H1 (cell line): ENCODE results near the gene ASTN2. TPM values are rescaled to one million over a fixed set of nuclear protein-coding genes. Genes with fewer than 3 reads are reported as not detected.

Experiments used
- CTCF ChIA-PET: fragments of 300-600 bp; sonication (Branson Sonifier 250); formaldehyde crosslinking; loops from one replicate; lab custom pipeline; 2021; ENCODE audit not compliant: partially characterized antibody; lab: Charles Lee
- POLR2A ChIA-PET: fragments of 300-600 bp; sonication (Branson Sonifier 250); formaldehyde crosslinking; loops from one replicate; lab custom pipeline; 2021; ENCODE audit warnings: inconsistent platforms; ENCODE audit not compliant: partially characterized antibody; lab: Charles Lee
- DNase-seq, 2 experiments: peaks; one replicate each; pipeline versions ENCODE4 v3.0.0 to v3.0.0-alpha.2; 2010 to 2022; ENCODE audit warnings: low spot score in 2 of 2, low read depth in 1 of 2, mixed read lengths in 1 of 2
- FAIRE-seq: peaks from 2 replicates; lab custom pipeline; 2011; peaks lifted over from hg19 to GRCh38; lab: Jason Lieb, UNC
- H2AFZ ChIP-seq: 2 replicates; pipeline ENCODE4 v1.8.1; 2012; ENCODE audit warnings: low read length, inconsistent platforms
- H2AK5ac ChIP-seq: 2 replicates; pipeline ENCODE4 v1.6.1; 2013; ENCODE audit warnings: low read depth, low read length
- H2BK120ac ChIP-seq: replicated peaks from 2 replicates; pipeline ENCODE3; 2013; ENCODE audit warnings: low read depth, low read length, inconsistent platforms
- H2BK12ac ChIP-seq: 2 replicates; pipeline ENCODE4 v1.6.1; 2013; ENCODE audit warnings: low read depth, low read length
- H2BK15ac ChIP-seq: 2 replicates; pipeline ENCODE4 v1.6.1; 2013; ENCODE audit warnings: low read length
- H2BK20ac ChIP-seq: 2 replicates; pipeline ENCODE4 v1.6.1; 2013; ENCODE audit warnings: low read length
- H2BK5ac ChIP-seq: 2 replicates; pipeline ENCODE4 v1.6.1; 2013; ENCODE audit warnings: low read depth, low read length
- H3K14ac ChIP-seq: 2 replicates; pipeline ENCODE4 v1.6.1; 2013; ENCODE audit warnings: inconsistent platforms; ENCODE audit not compliant: insufficient read length
- H3K18ac ChIP-seq: 2 replicates; pipeline ENCODE4 v1.6.1; 2013; ENCODE audit warnings: low read length; ENCODE audit errors: extremely low read depth
- H3K23ac ChIP-seq: 2 replicates; pipeline ENCODE4 v1.6.1; 2013; ENCODE audit warnings: inconsistent platforms; ENCODE audit not compliant: insufficient read length
- H3K23me2 ChIP-seq: 2 replicates; pipeline ENCODE4 v1.6.1; 2013; ENCODE audit warnings: low read depth, low read length
- H3K27ac ChIP-seq: 2 replicates; pipeline ENCODE4 v1.6.1; 2011; ENCODE audit warnings: low read depth, low read length, inconsistent platforms
- H3K27me3 ChIP-seq, 4 experiments: replicated peaks in 1 of 4; 1 replicate in 1 of 4; 2 replicates in 3 of 4; pipeline versions ENCODE4 v1.6.1 to v1.8.1; 2011 to 2013; ENCODE audit warnings: low read length in 3 of 4, mild to moderate bottlenecking in 3 of 4, inconsistent platforms in 2 of 4, mixed read lengths in 2 of 4, moderate library complexity in 1 of 4; ENCODE audit not compliant: control insufficient read depth in 3 of 4, insufficient read depth in 3 of 4; ENCODE audit errors: extremely low read depth in 1 of 4
- H3K36me3 ChIP-seq, 4 experiments: 2 replicates each; pipeline versions ENCODE4 v1.6.1 to v1.8.1; 2011 to 2013; ENCODE audit warnings: mild to moderate bottlenecking in 4 of 4, low read length in 3 of 4, moderate library complexity in 2 of 4, control low read depth in 1 of 4, inconsistent platforms in 1 of 4; ENCODE audit not compliant: insufficient read depth in 4 of 4, control insufficient read depth in 2 of 4
- H3K4ac ChIP-seq: replicated peaks from 2 replicates; pipeline ENCODE3; 2013; ENCODE audit warnings: low read length, low read depth, mixed read lengths, inconsistent platforms; ENCODE audit not compliant: insufficient read length
- H3K4me1 ChIP-seq, 4 experiments: replicated peaks in 1 of 4; 1 replicate in 1 of 4; 2 replicates in 3 of 4; pipeline versions ENCODE4 v1.6.1 to v1.8.1; 2011 to 2013; ENCODE audit warnings: low read length in 3 of 4, inconsistent platforms in 2 of 4, mixed read lengths in 1 of 4; ENCODE audit not compliant: insufficient read depth in 4 of 4, control insufficient read depth in 3 of 4
- H3K4me2 ChIP-seq, 2 experiments: 2 replicates each; pipeline versions ENCODE4 v1.6.1 to v1.8.1; 2011 to 2013; ENCODE audit warnings: low read depth in 2 of 2, low read length in 2 of 2, control low read depth in 1 of 2, inconsistent platforms in 1 of 2, mild to moderate bottlenecking in 1 of 2; ENCODE audit not compliant: insufficient read depth in 1 of 2
- H3K4me3 ChIP-seq, 4 experiments: fragments of 200-600, 300-600 bp in 1 of 4; sonication (generic), shearing (Covaris generic), sonication (Bioruptor Twin) in 1 of 4; 2 replicates each; pipeline versions ENCODE4 v1.5.1 to v1.8.1; 2011 to 2016; ENCODE audit warnings: low read length in 4 of 4, low read depth in 3 of 4, control low read depth in 2 of 4, inconsistent platforms in 2 of 4, mild to moderate bottlenecking in 2 of 4, mixed read lengths in 1 of 4, moderate library complexity in 1 of 4; ENCODE audit not compliant: insufficient read depth in 2 of 4; ENCODE audit errors: extremely low read depth in 1 of 4
- H3K56ac ChIP-seq: replicated peaks from 2 replicates; pipeline ENCODE3; 2013; ENCODE audit warnings: low read depth, mild to moderate bottlenecking, mixed read lengths, low read length, inconsistent platforms; ENCODE audit not compliant: insufficient read length
- H3K79me1 ChIP-seq: 2 replicates; pipeline ENCODE4 v1.6.1; 2013; ENCODE audit warnings: low read depth, low read length, control low read depth
- H3K79me2 ChIP-seq, 2 experiments: 2 replicates each; pipeline versions ENCODE4 v1.6.1 to v1.8.1; 2012 to 2013; ENCODE audit warnings: low read length in 2 of 2, mild to moderate bottlenecking in 2 of 2, inconsistent platforms in 1 of 2; ENCODE audit not compliant: insufficient read depth in 2 of 2, control insufficient read depth in 1 of 2
- H3K9ac ChIP-seq, 4 experiments: replicated peaks in 1 of 4; 1 replicate in 1 of 4; 2 replicates in 3 of 4; pipeline versions ENCODE4 v1.6.1 to v1.8.1; 2011 to 2013; ENCODE audit warnings: low read depth in 3 of 4, low read length in 3 of 4, control low read depth in 2 of 4, mild to moderate bottlenecking in 2 of 4, moderate library complexity in 2 of 4, inconsistent platforms in 1 of 4; ENCODE audit errors: extremely low read depth in 1 of 4
- H3K9me3 ChIP-seq, 2 experiments: 2 replicates each; pipeline versions ENCODE4 v1.6.1 to v1.8.1; 2012 to 2013; ENCODE audit warnings: mild to moderate bottlenecking in 2 of 2, moderate library complexity in 2 of 2, control low read depth in 1 of 2, inconsistent platforms in 1 of 2, low read depth in 1 of 2, low read length in 1 of 2, mixed read lengths in 1 of 2; ENCODE audit not compliant: insufficient read depth in 2 of 2
- H4K20me1 ChIP-seq, 2 experiments: replicated peaks in 1 of 2; 2 replicates each; pipeline versions ENCODE3 to v1.8.1; 2011 to 2013; ENCODE audit warnings: inconsistent platforms in 2 of 2, low read length in 2 of 2, mild to moderate bottlenecking in 1 of 2; ENCODE audit not compliant: insufficient read depth in 2 of 2, control insufficient read depth in 1 of 2
- H4K5ac ChIP-seq: 2 replicates; pipeline ENCODE4 v1.6.1; 2013; ENCODE audit warnings: low read length, low read depth, mixed read lengths, inconsistent platforms; ENCODE audit not compliant: insufficient read length
- H4K8ac ChIP-seq: 2 replicates; pipeline ENCODE4 v1.8.0; 2013; ENCODE audit warnings: mild to moderate bottlenecking, moderate library complexity, low read length, inconsistent platforms; ENCODE audit not compliant: insufficient read depth; ENCODE audit errors: extremely low read depth
- H4K91ac ChIP-seq: replicated peaks from 2 replicates; pipeline ENCODE3; 2013; ENCODE audit warnings: low read length, mixed read lengths, inconsistent platforms; ENCODE audit not compliant: insufficient read length
- EZH2 ChIP-seq: fragments of 200-600 bp; sonication (generic); IDR thresholded peaks from 2 replicates; pipeline ENCODE4 v1.7.1; 2012; ENCODE audit warnings: low read depth, mild to moderate bottlenecking, moderate library complexity, low read length, inconsistent platforms; ENCODE audit not compliant: severe bottlenecking
- JUND ChIP-seq: IDR thresholded peaks from 2 replicates; pipeline ENCODE4 v1.6.1; 2011; ENCODE audit warnings: mild to moderate bottlenecking, improper control_type of control experiment, low read length
- WGBS, 2 experiments: shearing (Covaris generic) in 1 of 2; methylation state at CpG; one replicate each; pipeline versions ENCODE4 v1.1.6 to v1.1.7; 2013 to 2015; ENCODE audit warnings: low lambda C conversion rate in 2 of 2, mixed read lengths in 2 of 2, inconsistent platforms in 1 of 2, low coverage in 1 of 2, missing lambda C conversion rate in 1 of 2; ENCODE audit not compliant: insufficient replicate concordance in 2 of 2, insufficient coverage in 1 of 2, insufficient read length in 1 of 2; ENCODE audit errors: extremely low coverage in 1 of 2, missing lambda C conversion rate in 1 of 2; 5-methylcytosine and 5-hydroxymethylcytosine counted together
- polyA plus RNA-seq, 7 experiments: library from polyadenylated mRNA; depleted of rRNA in 3 of 7; stranded (reverse) in 5 of 7; unstranded in 2 of 7; fragments of >200 nt in 5 of 7; fragments of 200-250 nt in 2 of 7; gene quantifications; 1 replicate in 5 of 7; 2 replicates in 1 of 7; 4 replicates in 1 of 7; pipeline versions ENCODE4 v1.2.1 to v1.2.3, GENCODE V29; 2011 to 2013; ENCODE audit warnings: missing spikeins in 2 of 7, mixed read lengths in 2 of 7
- total RNA-seq: library from RNA; stranded (reverse); fragmentation: NEBNext Ultra II Directional; extraction: Animal tissue kit (Norgen Biotek cat#: 25700); gene quantifications from 2 replicates; pipeline ENCODE4 v1.2.1, GENCODE V29; 2021

Gene ASTN2
- total and polyA plus RNA-seq, 2 of the 8 experiments (the other 6 are each of a cell fraction or from before 2014, with no cell fraction given): 8.2 to 13.7 TPM

GRCh38 chr9:117123729-117124128, 291.1 kb downstream of the ASTN2 start:
- Histone ChIP-seq H3K56ac (no peak overlapping the region), H3K9me3 (no peaks in the 10 kb centered on the region), H2BK15ac (no peak overlapping the region), H3K4me3 (no peak overlapping the region), H4K8ac (no peak overlapping the region), H3K36me3 (no peaks in the 10 kb centered on the region), H3K9ac (no peak overlapping the region), H4K91ac (no peak overlapping the region), H3K23ac (no peak overlapping the region), H3K27ac (no peak overlapping the region), H2AFZ (no peak overlapping the region), H3K27me3 (no peaks in the 10 kb centered on the region), H4K20me1 (no peaks in the 10 kb centered on the region), H3K18ac (no peak overlapping the region), H3K14ac (no peak overlapping the region), H4K5ac (no peak overlapping the region), H2BK5ac (no peak overlapping the region), H2BK120ac (no peak overlapping the region), H3K4me2 (no peak overlapping the region), H3K23me2 (no peaks in the 10 kb centered on the region), H3K4ac (no peak overlapping the region), H3K79me1 (no peaks in the 10 kb centered on the region), H2BK20ac (no peak overlapping the region), H3K79me2 (no peaks in the 10 kb centered on the region), H2BK12ac (no peak overlapping the region), H2AK5ac (no peak overlapping the region), H3K4me1 (no peaks in the 10 kb centered on the region)
- FAIRE-seq: no peak
- whole genome bisulfite sequencing, 2 experiments: 91% methylated on average over 7 of the region's 7 CpGs; no CpG with 5 or more reads in 1 of the 2 experiments
- no peak for DNase-seq
- TF ChIP-seq JUND (no peak), EZH2 (no peak)
- POLR2A ChIA-PET: no interaction called here
- CTCF ChIA-PET: interaction anchor here (3.1 kb wide), 1 partner anchor 9 kb away, joined by 14 read pairs; no protein-coding TSS in a partner anchor
